GM12891 (cell line): ENCODE results near the gene KLHL41.
"Not testable (repeated sequence)": the region's sequence is repeated elsewhere in the genome, so short reads cannot be mapped to it uniquely, and the experiment has no call there.

ENCODE experiments used
- POLR2A ChIP-seq: IDR thresholded peaks from 2 replicates; pipeline ENCODE4 v1.6.1; 2011; ENCODE audit warnings: low read depth, low read length, control low read depth
- POLR2AphosphoS5 ChIP-seq: IDR thresholded peaks from 2 replicates; pipeline ENCODE4 v1.6.1; 2011; ENCODE audit warnings: low read depth, low read length, control low read depth
- POU2F2 ChIP-seq: IDR thresholded peaks from 2 replicates; pipeline ENCODE4 v1.6.1; 2011; ENCODE audit warnings: low read depth, mild to moderate bottlenecking, control low read depth, low read length, moderate library complexity

DNA sequence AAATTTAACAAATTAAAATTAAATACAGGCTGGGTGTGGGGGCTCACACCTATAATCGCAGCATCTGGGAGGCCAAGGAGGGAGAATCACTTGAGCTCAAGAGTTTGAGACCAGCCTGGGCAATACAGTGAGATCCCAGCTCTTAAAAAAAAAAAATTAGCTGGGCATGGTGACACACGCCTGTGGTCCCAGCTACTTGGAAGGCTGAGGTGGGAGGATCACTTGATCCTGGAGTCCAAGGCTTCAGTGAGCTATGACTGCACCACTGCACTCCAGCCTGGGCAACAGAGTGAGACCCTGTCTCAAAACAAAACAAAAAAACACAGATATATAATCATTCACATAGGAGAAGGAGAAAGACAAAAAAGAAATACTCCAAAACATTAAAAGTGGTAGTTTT is 30.0 kb downstream of the KLHL41 start:
- TF ChIP-seq POU2F2, POLR2AphosphoS5, POLR2A: not testable (repeated sequence)
